GM18858 (cell line): ENCODE data around the gene ST3GAL5.
"Not testable (repeated sequence)": the region's sequence is repeated elsewhere in the genome, so short reads cannot be mapped to it uniquely, and the experiment has no call there.

Source experiments
- ATAC-seq: cut with Tn5 transposase; IDR thresholded peaks from one replicate; pipeline ENCODE4 v1.9.1; 2021; ENCODE audit not compliant: unreplicated experiment

ST3GAL5 gene

GRCh38 chr2:85840091-85840490 is 48.7 kb downstream of the ST3GAL5 start:
- no peak for ATAC-seq

GRCh38 chr2:85839461-85839860 is 49.3 kb downstream of the ST3GAL5 start:
- no peak for ATAC-seq

- ATAC-seq = no peak
These were observed 50.1 kb downstream of the ST3GAL5 start for GRCh38 chr2:85838641-85839040.

- ATAC-seq = no peak
These were observed 50.6 kb downstream of the ST3GAL5 start for GRCh38 chr2:85838181-85838580.

GRCh38 chr2:85834466-85834865 is 54.3 kb downstream of the ST3GAL5 start:
- no peak for ATAC-seq

GRCh38 chr2:85831735-85832134 is 57.1 kb downstream of the ST3GAL5 start:
- ATAC-seq = no peak

- ATAC-seq = no peak
These were observed 58.1 kb downstream of the ST3GAL5 start for GRCh38 chr2:85830645-85831044.

GRCh38 chr2:85829394-85829793 is 59.4 kb downstream of the ST3GAL5 start:
- ATAC-seq = not testable (repeated sequence)

GRCh38 chr2:85828725-85829124 is 60.1 kb downstream of the ST3GAL5 start:
- no peak for ATAC-seq

GRCh38 chr2:85827879-85828569 is 60.8 kb downstream of the ST3GAL5 start:
- ATAC-seq = no peak

GRCh38 chr2:85826990-85827878 is 61.6 kb downstream of the ST3GAL5 start:
- ATAC-seq = no peak

- no peak for ATAC-seq
These were observed 64.8 kb downstream of the ST3GAL5 start for GRCh38 chr2:85823951-85824350.

GRCh38 chr2:85822766-85823165 is 66.0 kb downstream of the ST3GAL5 start:
- no peak for ATAC-seq

- ATAC-seq = no peak
These were observed 68.8 kb downstream of the ST3GAL5 start for GRCh38 chr2:85819811-85820510.

- ATAC-seq = no peak
These were observed 73.8 kb downstream of the ST3GAL5 start for GRCh38 chr2:85814802-85815550.

- no peak for ATAC-seq
These were observed 74.6 kb downstream of the ST3GAL5 start for GRCh38 chr2:85813982-85814801.

GRCh38 chr2:85813211-85813981 is 75.4 kb downstream of the ST3GAL5 start:
- ATAC-seq = no peak

- no peak for ATAC-seq
These were observed 76.6 kb downstream of the ST3GAL5 start for GRCh38 chr2:85812094-85812735.
